GM18858 (cell line): ENCODE results near the gene BSN.

Experiments
- ATAC-seq: cut with Tn5 transposase; IDR thresholded peaks from one replicate; pipeline ENCODE4 v1.9.1; 2021; ENCODE audit not compliant: unreplicated experiment

BSN gene

GRCh38 chr3:49713336-49714105 lies 159.2 kb downstream of the BSN start:
- ATAC-seq: no peak

- no peak for ATAC-seq
Observed at GRCh38 chr3:49714728-49715550, 160.7 kb downstream of the BSN start.

DNA sequence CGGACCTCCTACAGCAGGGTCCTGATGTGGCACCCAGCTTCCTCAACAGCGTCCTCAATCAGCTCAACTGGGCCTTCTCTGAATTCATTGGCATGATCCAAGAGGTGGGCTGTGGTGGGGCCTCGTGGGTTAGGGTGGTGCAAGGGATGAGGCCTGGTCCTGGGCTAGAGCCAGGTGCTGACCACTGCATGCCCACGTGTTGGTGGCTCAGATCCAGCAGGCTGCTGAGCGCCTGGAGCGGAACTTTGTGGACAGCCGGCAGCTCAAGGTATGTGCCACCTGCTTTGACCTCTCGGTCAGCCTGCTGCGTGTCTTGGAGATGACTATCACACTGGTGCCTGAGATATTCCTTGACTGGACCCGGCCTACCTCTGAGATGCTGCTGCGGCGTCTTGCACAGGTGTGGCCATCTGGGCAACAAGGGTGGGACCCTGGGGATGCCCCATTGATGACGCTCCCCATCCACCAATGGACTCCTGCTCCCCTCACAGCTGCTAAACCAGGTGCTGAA lies 161.4 kb downstream of the BSN start:
- no peak for ATAC-seq

DNA sequence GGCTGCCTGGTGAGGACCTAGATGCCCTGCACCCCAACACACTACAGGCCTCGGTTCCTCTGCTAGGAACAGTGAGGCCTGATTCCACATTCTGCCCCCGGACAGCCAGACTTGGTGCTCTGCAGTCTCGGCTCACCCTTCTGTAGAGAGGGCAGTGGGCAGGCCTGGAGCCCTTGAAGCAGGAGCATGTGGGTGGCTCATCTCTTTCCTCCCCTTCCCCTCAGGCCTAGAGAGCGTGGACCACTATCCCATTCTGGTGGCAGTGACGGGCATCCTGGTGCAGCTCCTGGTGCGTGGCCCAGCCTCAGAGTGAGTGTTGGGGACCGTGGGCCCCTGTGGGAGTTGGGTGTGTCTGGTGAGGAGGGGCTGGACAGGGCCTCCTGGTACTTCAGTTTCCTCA lies 161.9 kb downstream of the BSN start:
- no peak for ATAC-seq

GRCh38 chr3:49716691-49717210 lies 162.5 kb downstream of the BSN start:
- ATAC-seq: no peak

GRCh38 chr3:49717211-49717958 lies 163.1 kb downstream of the BSN start:
- no peak for ATAC-seq

GRCh38 chr3:49717959-49718857 lies 163.9 kb downstream of the BSN start:
- no peak for ATAC-seq

DNA sequence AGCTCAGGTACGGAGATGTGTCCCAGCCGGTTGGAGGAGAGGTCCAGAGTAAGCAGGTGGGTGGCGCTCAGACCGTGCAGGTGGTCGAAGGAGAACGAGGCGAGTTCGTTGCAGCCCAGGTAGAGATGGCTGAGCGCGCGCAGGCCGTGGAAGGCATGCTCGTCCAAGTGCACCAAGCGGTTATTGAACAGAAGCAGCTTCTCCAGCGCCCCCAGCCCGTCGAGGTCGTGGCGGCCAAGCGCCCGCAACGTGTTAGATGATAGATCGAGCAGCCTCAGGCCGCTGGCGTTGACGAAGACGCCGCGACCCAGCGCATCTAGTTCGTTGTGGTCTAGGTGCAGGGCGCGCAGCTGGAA lies 164.6 kb downstream of the BSN start:
- ATAC-seq: no peak

DNA sequence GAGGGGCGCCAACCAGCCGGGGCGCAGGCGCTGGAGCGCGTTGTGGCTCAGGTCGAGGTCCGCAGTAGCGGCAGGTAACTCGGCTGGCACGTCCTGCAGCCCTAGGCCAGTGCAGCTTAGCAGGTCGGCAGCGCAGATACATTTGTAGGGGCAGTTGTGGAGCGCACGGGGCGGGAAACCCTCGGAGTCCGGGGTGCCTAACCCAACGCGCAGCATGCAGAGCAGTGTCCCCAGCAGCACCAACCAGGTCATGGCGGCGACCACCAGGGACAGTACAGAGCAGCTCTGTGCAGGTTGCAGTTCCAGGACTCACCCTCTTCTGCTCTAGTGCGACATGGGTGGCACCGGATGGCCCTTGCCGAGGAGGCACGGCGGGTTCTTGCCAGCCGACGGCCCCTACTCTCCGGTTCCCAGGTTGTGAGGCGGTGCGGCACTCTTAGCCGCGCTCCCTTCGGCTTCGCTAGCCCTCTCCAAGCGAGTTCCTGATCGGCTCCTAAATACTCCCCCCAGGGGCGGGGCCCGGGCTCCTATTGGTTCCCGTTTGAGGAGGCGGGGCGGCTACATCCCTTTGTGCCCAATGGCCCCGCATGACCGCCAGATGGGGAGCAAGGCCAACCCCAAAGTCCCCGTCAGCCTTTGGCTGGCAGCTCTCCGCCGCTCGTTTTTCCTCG lies 165.1 kb downstream of the BSN start, which contains the start of gene AMIGO3:
Gene AMIGO3 (minus strand): TSS at position 471 of the 671 bp plus-strand sequence. CDS start 219 bp downstream, at position 252.
- ATAC-seq: peak; percentile 43
